ENCODE measurements around the gene LARGE1.
"Not testable (repeated sequence)": the region's sequence is repeated elsewhere in the genome, so short reads cannot be mapped to it uniquely, and the experiment has no call there.

Gene LARGE1

GRCh38 chr22:33464698-33465097 is 455.6 kb downstream of the LARGE1 start:
- no peak overlapping the region for H3K27ac ChIP-seq
- no peak for TF ChIP-seq ZFX (IDR thresholded peaks at IDR 0.05; ENCODE audit: borderline replicate concordance)
- no peak for TF ChIP-seq CTCF (IDR thresholded peaks at IDR 0.05)

- no peak overlapping the region for H3K27ac ChIP-seq
- TF ChIP-seq ZFX (IDR thresholded peaks at IDR 0.05; ENCODE audit: borderline replicate concordance) (no peak), CTCF (IDR thresholded peaks at IDR 0.05) (no peak)
Measured at GRCh38 chr22:33461698-33462434, 458.4 kb downstream of the LARGE1 start.

GRCh38 chr22:33461245-33461644 is 459.0 kb downstream of the LARGE1 start:
- H3K27ac ChIP-seq: not testable (repeated sequence)

GRCh38 chr22:33459137-33459536 is 461.1 kb downstream of the LARGE1 start:
- TF ChIP-seq ZFX (IDR thresholded peaks at IDR 0.05; ENCODE audit: borderline replicate concordance): no peak

GRCh38 chr22:33456511-33456910 is 463.8 kb downstream of the LARGE1 start:
- TF ChIP-seq ZFX (IDR thresholded peaks at IDR 0.05; ENCODE audit: borderline replicate concordance) (no peak), CTCF (IDR thresholded peaks at IDR 0.05) (no peak)
- H3K27ac ChIP-seq: no peak overlapping the region

More at GRCh38 chr22:33459137-33459536, 461.1 kb downstream of the LARGE1 start:
- H3K27ac ChIP-seq: no peak overlapping the region

GRCh38 chr22:33455036-33455435 is 465.2 kb downstream of the LARGE1 start:
- no peak overlapping the region for H3K27ac ChIP-seq
- TF ChIP-seq ZFX (IDR thresholded peaks at IDR 0.05; ENCODE audit: borderline replicate concordance): no peak
- TF ChIP-seq CTCF (IDR thresholded peaks at IDR 0.05): no peak

GRCh38 chr22:33451866-33452469 is 468.3 kb downstream of the LARGE1 start:
- no peak overlapping the region for H3K27ac ChIP-seq
- no peak for TF ChIP-seq ZFX (IDR thresholded peaks at IDR 0.05; ENCODE audit: borderline replicate concordance)
- TF ChIP-seq CTCF (IDR thresholded peaks at IDR 0.05): no peak

GRCh38 chr22:33450756-33451155 is 469.5 kb downstream of the LARGE1 start:
- TF ChIP-seq CTCF (IDR thresholded peaks at IDR 0.05): no peak
- TF ChIP-seq ZFX (IDR thresholded peaks at IDR 0.05; ENCODE audit: borderline replicate concordance): no peak
- no peak overlapping the region for H3K27ac ChIP-seq
